Activated naive CD4-positive, alpha-beta T cell treated with anti-CD3 and anti-CD28 coated beads, Interleukin-2, amount 50 U/mL, for 16 hours (primary cell): ENCODE data around the gene XPA.
A peak's percentile ranks its signal among the peaks of the same experiment; 100 is the strongest.
"Not testable (repeated sequence)": the region's sequence is repeated elsewhere in the genome, so short reads cannot be mapped to it uniquely, and the experiment has no call there.

Experiments used
- DNase-seq: peaks from one replicate; pipeline ENCODE4 v3.0.0-alpha.2; 2020

XPA gene

DNA sequence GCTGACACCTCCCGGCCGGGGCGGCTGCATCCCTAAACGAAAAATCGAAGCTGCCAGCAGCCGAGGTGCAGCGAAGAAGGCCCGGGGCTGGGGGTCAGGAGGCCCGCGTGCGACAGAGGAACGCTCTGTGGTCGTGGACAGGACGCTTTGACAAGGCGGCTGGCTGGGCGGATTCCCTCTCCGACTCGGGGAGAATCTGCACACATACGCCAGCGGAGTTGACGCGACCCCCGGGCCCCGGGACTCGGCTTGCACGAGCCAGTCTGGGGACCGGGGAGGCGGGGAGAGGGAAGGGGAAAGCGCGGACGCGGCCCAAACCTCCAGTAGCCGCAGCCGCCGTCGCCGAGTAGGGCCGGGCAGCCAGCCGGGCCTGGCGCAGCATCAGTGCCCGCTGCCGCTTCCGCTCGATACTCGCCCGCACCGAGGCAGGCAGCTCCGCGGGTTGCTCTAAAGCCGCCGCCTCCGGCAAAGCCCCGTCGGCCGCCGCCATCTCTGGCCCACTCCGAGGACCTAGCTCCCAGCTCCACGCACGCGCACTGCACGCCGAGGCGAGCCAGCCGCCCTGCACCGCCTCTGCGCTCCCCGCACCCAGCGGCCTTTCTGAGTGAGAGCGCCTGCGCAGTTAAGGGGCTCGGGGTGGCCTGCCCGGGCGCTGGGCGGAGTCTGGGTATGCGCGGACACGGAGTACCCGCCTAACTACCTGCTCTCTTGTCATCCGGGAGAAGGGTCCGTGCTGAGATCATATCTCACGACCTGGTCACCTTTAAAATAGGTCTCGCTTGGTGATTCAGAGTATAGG lies at the start of gene XPA:
Gene XPA (minus strand): TSS at position 538 of the 799 bp plus-strand sequence. CDS start 48 bp downstream, at position 490.
- peak; percentile 98 for DNase-seq

DNA sequence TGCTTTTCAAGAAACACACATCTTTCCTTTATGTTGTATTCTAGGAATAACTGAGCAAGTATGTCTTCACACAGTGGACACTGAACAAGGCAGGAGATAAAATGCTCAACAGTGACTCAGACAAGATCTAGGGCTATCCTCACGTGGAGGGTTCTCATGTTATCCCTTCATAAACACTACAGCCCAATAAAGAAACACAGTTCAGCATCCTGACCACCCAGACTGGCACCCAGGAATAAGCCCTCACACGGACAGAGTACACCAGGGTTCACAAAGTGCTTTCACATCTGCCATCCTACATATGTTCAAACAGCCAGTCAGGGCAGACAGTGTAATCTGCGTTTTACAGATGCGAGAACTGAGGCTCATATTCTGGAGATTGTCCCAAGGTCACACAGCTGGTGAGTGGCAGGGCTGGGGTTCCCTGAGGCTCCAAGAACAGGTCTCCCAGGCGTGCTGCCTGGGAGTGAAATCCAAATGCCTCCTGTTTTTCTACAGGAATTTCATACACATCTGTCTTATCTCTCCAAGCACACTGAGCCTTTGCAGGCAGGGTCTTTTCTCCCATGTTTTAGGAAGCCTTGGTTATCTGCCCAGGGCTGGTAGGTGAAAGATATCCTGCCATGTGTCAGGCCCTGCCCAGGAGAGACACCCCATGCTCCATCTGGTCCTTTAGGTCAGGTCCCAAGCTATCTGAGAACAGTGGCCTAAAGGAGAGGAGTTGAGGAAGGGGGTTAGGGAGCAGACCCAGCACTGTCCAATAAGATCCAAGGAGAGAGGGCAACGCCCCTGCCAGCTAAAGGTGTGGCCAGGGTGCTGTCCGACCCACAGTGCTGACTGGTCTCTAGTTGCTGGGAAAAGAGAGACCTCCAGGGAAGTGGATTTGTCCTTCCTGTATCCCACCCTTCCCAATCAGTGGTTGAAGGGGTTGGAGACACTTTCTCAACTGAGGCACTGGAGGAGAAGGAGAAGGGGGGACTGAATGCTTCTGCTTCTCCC lies 47.9 kb upstream of the XPA start:
- no peak for DNase-seq

DNA sequence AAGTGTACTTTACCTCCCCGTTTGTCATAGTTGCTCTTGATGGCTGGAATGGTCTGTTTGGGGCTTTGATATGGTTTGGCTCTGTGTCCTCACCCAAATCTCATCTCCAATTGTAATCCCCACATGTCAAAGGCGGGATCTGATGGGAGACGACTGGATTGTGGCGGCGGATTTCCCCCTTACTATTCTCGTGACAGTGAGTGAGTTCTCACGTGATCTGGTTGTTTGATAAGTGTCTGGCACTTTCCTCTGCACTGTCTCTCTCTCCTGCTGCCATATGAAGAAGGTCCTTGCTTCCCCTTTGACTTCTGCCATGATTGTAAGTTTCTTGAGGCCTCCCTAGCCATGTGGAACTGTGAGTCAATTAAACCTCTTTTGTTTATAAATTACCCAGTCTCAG lies 46.9 kb upstream of the XPA start:
- DNase-seq, result not testable (repeated sequence)

DNA sequence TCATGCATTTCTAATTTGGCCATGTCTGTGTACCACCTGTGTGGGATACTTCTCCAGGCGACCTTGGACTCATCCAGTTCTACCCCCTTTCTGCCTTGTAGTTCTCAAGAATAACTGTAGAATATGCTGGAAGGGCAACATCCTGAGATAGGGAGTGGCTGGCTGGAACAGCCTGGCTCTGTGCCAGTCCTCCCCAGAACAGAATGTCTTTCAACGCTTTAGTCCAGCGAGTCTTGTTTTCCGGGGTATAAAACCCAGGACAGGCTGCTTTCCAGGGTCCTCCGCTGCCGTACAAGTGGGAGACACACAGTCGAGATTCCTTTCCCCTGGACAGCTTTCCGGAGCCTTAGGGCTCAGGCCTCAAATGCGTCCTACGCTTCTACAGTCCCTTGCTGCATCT lies 45.4 kb upstream of the XPA start:
- no peak for DNase-seq

DNA sequence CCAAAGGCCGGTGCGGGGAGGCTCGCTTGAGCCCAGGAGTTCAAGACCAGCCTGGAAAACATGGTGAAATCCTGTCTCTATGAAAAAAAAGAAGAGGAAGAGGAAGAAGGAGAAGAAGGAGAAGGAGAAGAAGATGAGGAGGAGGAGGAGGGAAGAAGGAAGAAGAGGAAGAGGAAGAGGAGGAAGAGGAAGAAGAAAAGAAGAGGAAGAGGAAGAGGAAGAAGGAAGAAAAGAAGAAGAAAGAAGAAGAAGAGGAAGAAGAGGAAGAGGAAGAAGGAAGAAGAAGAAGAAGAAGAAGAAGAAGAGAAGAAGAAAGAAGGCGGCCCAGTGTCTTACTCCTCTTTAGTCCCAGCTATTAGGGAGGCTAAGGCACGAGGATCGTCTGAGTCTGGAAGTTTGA lies 44.8 kb upstream of the XPA start:
- DNase-seq, result no peak

DNA sequence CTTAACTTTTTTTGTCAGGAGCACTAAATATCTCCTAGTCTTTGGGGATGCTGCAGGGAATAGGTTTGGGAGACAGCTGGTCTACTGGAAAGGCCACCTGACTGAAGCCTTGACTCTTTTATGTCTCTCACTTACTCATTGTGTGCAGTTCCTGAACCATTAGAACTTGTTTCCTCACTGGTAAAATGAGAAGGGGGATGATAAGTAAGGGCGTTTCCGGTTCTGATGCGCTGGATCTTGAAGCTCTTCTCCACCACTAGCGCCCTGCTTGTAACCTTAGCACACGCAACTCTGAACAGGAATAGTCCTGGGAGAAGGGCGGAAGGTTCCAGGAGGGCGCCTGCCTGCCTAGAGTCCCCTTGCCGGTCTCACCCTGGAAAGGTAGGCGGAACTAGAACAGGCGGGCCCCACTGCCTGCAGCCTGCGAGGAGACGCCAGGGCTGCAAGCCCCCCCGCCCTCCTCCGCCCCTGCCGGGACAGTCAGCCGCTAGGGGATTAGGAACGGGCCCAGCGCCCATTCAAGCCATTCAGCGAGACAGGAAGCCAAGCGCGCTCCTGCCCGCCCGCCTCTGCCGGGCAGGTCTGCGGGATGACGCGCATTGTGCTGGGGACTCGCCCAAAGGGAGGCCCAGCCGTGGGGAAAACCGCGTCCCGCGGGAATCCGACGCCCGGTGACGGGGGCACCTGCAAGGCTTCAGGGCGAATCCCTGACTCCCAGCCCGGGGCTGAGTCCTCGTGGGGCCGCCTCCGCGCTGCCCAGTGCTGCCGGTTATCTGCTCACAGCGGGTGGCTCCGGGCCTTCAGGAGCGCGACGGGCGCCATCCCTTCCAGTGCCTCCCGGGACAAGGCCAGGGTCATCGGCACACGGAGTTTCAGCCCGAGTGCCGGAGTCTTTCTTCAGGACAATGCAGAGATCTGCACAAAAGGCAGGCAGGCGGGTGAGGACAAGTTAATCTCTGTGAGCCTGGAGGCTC lies 44.0 kb upstream of the XPA start:
- peak; percentile 37 for DNase-seq

DNA sequence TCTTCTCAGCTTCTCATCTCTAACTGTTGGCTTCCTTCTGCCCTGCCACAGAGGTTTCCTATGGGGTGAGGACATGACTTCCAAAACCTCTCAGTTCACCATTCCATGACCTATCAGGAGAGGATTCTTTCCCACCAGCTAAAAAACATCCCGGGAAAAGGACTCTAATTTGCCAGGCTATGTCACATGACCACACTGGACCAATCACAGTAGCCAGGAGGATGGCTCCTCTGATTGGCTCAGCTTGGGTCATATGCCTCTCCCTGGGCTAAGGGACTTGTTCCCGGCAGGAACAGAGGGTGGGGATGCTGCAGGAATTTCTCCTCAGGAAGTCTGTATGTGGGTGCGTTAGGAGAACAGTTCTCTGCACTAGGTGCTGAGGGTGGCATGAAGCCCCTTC lies 40.3 kb upstream of the XPA start:
- no peak for DNase-seq

DNA sequence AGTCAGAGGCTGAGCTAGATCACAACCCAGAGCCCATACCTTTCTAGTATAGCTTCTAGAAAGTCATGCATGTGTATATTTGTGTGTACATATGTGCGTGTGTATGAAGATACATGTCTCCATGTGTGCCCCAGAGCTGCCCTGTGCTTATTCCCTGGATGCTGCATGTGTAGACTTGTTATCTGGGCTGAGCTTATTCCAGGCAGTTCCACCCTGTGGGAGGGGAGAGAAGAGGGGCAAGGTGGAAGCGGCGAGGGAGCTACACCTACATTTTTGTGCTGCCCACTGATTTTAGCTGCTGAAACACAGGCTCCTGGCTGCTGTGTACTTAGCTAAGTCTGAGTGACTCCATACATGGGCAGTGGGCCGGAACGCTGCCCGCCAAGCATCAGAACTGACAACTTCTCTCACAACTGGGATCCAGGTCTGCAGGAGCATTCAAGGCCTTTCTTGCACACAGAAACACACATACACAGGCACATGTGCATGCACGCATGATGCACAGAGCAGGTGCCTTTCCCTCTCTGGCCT lies 38.0 kb upstream of the XPA start:
- no peak for DNase-seq

DNA sequence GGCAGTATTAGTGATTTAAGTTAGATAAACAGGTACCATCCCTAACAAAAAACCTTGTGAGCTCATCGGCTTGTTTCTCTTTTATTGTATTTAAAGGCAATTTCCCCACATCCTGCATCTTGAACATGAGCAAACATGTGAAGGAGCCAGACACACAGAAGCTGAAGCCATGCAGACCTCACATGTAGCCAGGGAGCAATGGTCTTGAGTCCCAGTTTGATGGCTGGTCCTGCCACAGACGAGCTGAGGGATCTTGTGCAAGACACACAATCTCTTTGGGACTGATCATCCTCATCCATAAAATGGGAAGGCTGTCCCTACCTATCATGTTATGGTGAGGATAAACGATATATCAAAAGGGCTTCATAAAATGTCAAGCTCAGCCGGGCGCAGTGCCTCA lies 29.6 kb upstream of the XPA start:
- no peak for DNase-seq

DNA sequence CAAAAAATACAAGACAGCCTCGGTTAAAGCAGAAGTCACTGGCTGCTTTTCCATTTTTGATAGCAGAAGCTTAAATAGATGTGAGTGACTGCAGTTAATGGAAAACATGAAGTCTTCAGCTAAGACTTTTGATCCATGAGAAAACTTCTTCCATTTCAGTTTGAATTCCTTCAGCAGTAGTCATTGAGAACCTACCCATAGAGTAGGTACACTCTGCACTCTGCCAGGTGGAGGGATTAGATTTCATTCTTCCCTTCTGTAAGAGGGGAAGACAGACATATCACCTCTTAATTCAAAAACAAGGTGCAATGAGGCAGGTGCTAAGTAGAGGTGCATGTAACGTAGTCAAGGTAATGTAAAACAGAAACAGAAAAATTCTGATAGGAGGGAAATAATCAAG lies 26.7 kb upstream of the XPA start:
- DNase-seq, result no peak

DNA sequence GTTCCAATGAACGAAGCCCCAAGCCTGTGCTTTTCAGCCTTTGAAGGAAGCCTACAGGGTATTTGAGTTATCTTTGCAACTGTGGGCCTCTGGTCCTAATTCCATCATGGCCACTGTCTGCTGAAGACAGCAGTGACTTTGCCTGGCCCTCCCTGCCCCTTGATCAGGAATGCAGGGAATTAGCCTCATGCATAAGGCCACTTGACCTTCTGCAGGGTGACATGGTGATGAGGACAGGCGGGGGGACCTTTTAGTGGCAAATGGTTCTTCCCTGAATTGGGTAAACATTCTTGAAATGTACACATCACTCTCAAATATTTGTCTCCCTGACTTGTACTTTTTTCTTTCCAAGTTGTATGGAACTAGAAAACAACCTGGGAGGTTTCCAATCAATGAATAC lies 25.2 kb upstream of the XPA start:
- DNase-seq, result no peak

DNA sequence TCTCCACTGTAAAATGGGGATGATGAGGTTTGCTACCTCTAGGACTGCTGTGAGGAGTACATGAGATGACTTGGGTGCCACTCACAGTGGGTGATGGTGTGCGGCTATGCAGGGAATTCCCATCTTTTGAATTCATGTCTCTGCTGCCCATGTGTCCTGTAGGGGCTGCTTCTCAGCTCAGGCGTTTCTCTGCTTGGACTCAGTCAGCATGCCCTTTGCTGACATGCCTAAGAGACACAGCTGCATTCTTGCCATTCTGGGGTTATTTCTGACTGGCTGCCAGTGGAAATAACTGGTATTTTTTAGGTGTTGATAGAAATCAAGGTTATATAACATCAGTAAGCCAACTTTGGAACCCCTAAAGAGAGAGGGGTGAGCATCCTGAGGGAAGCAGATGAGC lies 24.3 kb upstream of the XPA start:
- DNase-seq, result no peak

DNA sequence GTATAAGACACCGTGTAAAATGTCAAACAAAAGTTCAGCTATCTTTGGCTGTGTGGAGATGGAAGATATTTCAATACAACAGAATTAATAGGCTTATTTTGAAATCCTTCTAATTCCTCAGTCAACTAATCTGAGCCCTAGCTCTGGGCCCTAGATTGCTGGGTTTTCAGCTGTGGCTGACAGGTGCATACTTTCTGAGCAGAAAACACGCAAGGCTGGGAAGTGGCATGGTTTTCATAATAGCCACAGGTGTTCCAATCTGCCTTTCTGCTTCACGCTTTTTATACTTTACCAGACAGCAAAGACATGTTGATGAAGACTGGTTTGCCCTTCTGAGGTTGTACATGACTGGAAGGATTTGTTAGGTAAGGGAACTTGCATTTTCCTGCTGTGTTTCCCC lies 20.7 kb upstream of the XPA start:
- no peak for DNase-seq

DNA sequence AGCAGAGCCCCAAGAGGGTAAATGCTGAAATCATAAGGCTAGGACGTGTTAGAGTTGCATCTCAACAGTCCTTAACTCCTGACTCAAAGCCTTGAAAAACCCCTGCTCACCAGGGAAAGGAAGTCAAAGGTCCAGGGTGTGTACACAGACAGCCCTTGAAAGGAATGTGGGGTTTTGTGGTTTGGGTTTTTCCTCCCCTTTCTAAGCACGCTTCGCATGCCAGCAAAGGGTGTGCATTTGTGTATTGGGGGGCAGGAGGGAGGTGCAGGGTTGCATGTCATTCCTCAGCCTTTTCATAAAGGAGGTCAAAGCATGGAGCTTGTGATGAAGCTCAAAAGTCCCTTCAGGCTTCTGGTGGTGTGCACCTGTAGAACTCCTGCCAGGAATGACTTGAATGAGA lies 17.3 kb upstream of the XPA start:
- DNase-seq, result no peak

DNA sequence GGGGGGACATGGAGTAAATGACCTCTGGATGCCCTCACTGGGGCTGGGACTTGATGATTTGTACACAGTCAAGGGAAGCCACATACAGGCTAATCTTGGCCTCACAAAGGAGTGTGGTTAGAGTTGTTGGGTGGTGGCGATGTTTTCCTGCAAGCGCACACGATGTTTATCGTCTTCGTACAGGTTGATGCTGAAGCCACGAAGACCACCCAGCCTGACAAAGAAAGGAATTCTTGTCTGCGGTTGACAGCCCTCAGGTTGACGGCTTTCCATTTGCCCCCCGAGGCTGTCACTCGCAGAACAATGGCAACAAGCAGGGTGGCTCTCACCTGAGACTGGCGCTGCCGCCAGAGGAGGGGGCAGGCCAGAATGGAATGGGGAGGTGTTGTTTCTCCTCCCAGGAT lies 14.1 kb upstream of the XPA start:
- DNase-seq, result no peak

DNA sequence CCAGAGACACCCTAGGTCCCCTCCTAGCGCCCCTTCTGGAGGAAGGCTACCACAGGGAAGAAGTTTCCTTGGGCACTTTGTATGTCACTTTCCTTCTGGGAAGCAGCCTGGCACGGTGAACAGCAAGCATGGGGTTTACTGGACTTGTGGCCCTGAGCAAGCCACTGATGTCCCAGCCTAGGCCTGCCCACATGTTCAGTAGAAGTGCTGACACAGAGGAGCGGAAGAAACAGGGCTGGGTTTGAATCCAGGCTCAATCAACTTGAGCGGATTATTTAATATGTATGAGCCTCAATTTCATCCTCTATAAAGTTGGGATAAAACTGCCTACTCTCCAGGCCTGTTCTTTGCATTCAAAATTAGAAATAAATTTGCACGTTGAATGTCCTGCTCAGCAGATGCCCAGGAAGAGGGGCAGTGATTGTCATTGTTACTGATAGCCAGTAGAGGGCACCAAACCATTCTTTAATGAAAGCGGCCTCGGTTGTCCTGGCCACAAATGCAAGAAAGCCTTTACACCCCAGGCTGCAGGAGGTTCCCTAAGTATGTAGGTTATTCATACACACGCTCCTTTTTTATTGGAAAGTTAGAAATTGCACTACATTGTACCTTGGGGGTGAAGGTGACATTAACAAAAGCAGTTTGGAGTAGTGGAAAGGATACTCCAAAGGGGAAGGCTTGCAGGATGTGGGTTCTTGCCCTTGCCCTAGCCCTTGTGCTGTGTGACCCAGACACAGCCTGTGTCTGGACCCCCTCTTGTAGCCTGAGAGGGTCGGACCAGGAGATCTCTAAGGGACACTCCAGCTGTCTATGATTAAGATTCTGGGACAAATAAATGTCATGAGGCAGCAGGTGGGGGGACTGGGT lies 13.4 kb upstream of the XPA start:
- peak; percentile 37 for DNase-seq

DNA sequence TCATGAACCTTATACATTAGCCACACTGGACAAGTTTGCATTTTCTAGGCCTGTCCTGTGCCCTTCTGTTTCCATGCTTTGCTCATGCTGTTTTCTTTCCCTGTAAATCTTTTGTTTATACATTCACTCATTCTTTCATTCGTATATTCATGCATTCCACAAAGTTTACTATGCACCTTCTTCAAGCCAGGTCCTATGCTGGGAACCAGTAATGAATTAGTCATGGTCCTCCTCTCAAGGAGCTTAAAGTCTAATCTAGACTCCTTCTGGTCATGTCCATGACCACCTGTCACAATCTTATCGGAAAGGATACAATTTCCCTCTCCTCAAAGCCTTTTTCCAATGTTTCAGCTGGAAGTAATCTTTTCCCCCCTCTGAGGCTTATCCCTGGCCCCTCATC lies 9.1 kb upstream of the XPA start:
- DNase-seq, result no peak

DNA sequence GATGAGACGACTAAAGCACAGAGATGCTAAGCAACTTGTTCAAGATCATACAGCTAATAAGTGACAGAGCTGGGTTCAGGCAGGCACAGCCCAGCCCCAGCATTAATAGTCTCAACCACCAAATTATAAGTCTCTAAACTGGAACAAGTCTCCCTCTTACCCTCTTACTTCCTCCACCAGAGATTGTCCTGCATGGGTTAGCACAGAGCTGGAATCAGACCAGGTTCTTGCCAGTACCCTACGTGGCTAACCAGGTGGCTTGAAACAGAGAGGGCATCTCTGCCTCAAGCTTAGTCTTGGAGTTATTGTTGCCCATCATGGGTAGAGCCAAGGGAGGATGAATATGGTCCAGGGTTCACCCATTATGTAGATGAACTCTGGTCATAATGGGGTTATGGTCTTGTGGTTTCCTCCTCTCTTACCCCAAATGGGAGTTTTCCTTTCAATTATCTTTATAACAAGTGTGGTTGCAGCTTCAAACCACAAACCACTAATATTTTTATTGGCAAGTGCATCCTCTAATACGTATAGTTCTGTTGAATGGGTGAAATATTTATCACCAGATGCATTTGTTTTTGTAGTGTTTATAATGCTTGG lies 8.3 kb upstream of the XPA start:
- no peak for DNase-seq

DNA sequence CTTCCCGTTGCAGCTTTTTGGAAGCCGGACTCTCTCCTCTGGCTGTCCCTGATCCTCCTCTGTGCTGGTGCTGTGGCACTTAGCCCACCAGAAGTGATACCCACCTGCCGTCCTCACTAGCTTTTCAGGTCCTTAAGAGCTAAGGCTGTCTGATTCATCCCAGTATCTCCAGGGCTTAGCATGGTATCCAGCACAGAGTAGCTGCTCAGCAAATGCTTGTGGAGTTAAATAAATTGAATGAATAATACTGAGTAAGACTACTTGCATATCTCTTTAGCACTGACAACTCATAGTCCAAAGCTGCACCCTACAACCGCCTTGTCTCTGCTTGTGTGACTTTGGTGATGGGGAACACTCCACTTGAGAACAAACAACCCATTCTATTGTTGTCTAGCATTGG lies 7.7 kb upstream of the XPA start:
- DNase-seq, result no peak

DNA sequence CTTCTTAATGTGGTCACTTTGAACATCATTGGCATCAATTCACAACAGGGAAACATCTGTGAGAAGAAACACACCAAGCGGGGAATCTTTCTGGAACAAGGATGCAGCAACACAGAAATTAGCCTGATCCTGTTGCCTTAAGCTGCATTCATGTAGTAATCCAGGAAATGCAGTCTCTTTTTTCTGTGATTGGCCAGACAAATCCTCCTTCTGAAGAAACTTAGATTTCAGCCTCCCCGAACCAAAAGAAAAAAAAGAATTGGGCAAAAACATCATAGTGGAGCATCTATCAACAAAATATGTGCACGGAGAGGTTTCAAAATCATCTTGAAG lies 7.2 kb upstream of the XPA start:
- no peak for DNase-seq
